ENCODE results near the gene ERI3. TPM values are rescaled to one million over a fixed set of nuclear protein-coding genes. Genes with fewer than 3 reads are reported as not detected.

The ERI3 gene
- total and polyA plus RNA-seq, 2 of the 13 experiments (the other 11 are each of a cell fraction or from before 2014, with no cell fraction given): 35.6 to 35.9 TPM

DNA sequence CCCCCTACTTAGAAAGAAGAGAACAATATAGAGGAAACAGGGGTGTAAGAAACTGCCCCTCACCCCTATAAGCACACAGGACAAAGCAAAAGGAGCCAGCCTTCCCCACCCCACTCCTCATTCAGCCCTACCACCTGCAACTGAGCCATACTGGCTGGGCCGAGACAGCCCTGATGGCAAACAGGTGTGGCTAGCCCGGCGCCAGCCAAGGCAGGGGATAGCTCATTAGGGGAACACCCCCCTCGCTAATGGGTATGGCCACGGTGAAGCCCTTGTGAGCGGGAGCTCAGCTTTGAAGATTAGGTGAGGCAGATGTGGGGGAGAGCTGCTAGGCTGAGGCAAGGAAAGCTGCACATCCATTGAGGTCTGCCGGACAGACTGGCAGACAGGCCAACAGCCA, 65.5 kb downstream of the ERI3 start:
- H3K4me2 ChIP-seq (ENCODE audit: low read depth, low read length): no peak overlapping the region
- H3K27ac ChIP-seq (ENCODE audit: extremely low read length, insufficient read depth, low read length): no peak overlapping the region
- ATAC-seq (no peak), FAIRE-seq (no peak), DNase-seq (ENCODE audit: low spot score) (no peak)
- peaks cover 14% of the 10 kb centered on the region for H3K4me1 ChIP-seq (ENCODE audit: insufficient read depth, low read length)
- no peak overlapping the region for H3K9ac ChIP-seq (ENCODE audit: insufficient read depth, low read depth, low read length)
- H3K4me3 ChIP-seq (replicated peaks in 1 of 3; ENCODE audit: insufficient read depth in 1 of 3, low read depth in 2 of 3, low read length in 3 of 3): no peak overlapping the region
- WGBS (ENCODE audit: low lambda C conversion rate): 91% methylated on average over 6 of the region's 7 CpGs
- intact Hi-C loops (cut with micrococcal nuclease; ENCODE audit: unreplicated experiment) (no loop called here), in situ Hi-C loops (cut with HindIII; ENCODE audit: extremely low pct_ligation_motif_present, low pct_unique_long_range_greater_than_20kb) (no loop called here)
- H3K9me3 ChIP-seq (ENCODE audit: low read length): no peaks in the 10 kb centered on the region
- H3K36me3 ChIP-seq (replicated peaks in 1 of 2; ENCODE audit: control insufficient read depth in 1 of 2, insufficient read depth in 2 of 2, low read length in 2 of 2): peaks cover 5 to 24% of the 10 kb centered on the region in 2 experiments; a peak in 4 of 5 replicates
- TF ChIP-seq ZFYVE20 (CRISPR knock-in tag; IDR thresholded peaks at IDR 0.05; ENCODE audit: borderline replicate concordance, low read depth): no peak
- no peak for TF ChIP-seq JUND (CRISPR knock-in tag; IDR thresholded peaks at IDR 0.05)
- TF ChIP-seq ZSCAN20 (CRISPR knock-in tag; IDR thresholded peaks at IDR 0.05; ENCODE audit: borderline replicate concordance): no peak
- TF ChIP-seq, protein P1, sequence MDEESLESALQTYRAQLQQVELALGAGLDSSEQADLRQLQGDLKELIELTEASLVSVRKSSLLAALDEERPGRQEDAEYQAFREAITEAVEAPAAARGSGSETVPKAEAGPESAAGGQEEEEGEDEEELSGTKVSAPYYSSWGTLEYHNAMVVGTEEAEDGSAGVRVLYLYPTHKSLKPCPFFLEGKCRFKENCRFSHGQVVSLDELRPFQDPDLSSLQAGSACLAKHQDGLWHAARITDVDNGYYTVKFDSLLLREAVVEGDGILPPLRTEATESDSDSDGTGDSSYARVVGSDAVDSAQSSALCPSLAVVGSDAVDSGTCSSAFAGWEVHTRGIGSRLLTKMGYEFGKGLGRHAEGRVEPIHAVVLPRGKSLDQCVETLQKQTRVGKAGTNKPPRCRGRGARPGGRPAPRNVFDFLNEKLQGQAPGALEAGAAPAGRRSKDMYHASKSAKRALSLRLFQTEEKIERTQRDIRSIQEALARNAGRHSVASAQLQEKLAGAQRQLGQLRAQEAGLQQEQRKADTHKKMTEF (CRISPR knock-in tag; IDR thresholded peaks at IDR 0.05): no peak
- TF ChIP-seq ZNF121 (CRISPR knock-in tag; IDR thresholded peaks at IDR 0.05): no peak
- TF ChIP-seq, protein P2, sequence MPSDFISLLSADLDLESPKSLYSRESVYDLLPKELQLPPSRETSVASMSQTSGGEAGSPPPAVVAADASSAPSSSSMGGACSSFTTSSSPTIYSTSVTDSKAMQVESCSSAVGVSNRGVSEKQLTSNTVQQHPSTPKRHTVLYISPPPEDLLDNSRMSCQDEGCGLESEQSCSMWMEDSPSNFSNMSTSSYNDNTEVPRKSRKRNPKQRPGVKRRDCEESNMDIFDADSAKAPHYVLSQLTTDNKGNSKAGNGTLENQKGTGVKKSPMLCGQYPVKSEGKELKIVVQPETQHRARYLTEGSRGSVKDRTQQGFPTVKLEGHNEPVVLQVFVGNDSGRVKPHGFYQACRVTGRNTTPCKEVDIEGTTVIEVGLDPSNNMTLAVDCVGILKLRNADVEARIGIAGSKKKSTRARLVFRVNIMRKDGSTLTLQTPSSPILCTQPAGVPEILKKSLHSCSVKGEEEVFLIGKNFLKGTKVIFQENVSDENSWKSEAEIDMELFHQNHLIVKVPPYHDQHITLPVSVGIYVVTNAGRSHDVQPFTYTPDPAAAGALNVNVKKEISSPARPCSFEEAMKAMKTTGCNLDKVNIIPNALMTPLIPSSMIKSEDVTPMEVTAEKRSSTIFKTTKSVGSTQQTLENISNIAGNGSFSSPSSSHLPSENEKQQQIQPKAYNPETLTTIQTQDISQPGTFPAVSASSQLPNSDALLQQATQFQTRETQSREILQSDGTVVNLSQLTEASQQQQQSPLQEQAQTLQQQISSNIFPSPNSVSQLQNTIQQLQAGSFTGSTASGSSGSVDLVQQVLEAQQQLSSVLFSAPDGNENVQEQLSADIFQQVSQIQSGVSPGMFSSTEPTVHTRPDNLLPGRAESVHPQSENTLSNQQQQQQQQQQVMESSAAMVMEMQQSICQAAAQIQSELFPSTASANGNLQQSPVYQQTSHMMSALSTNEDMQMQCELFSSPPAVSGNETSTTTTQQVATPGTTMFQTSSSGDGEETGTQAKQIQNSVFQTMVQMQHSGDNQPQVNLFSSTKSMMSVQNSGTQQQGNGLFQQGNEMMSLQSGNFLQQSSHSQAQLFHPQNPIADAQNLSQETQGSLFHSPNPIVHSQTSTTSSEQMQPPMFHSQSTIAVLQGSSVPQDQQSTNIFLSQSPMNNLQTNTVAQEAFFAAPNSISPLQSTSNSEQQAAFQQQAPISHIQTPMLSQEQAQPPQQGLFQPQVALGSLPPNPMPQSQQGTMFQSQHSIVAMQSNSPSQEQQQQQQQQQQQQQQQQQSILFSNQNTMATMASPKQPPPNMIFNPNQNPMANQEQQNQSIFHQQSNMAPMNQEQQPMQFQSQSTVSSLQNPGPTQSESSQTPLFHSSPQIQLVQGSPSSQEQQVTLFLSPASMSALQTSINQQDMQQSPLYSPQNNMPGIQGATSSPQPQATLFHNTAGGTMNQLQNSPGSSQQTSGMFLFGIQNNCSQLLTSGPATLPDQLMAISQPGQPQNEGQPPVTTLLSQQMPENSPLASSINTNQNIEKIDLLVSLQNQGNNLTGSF (CRISPR knock-in tag; IDR thresholded peaks at IDR 0.05): no peak
- TF ChIP-seq, protein P3, sequence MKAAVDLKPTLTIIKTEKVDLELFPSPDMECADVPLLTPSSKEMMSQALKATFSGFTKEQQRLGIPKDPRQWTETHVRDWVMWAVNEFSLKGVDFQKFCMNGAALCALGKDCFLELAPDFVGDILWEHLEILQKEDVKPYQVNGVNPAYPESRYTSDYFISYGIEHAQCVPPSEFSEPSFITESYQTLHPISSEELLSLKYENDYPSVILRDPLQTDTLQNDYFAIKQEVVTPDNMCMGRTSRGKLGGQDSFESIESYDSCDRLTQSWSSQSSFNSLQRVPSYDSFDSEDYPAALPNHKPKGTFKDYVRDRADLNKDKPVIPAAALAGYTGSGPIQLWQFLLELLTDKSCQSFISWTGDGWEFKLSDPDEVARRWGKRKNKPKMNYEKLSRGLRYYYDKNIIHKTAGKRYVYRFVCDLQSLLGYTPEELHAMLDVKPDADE (CRISPR knock-in tag; IDR thresholded peaks at IDR 0.05): no peak
- TF ChIP-seq HHEX (CRISPR knock-in tag; IDR thresholded peaks at IDR 0.05): no peak
- no peak for TF ChIP-seq NFYC (CRISPR knock-in tag; IDR thresholded peaks at IDR 0.05)
- no TSS peak for BruUV-seq (replicated peaks)
- H3K27me3 ChIP-seq (ENCODE audit: control insufficient read depth in 1 of 2, insufficient read depth in 2 of 2, low read length in 2 of 2): no peaks in the 10 kb centered on the region
- no peaks in the 10 kb centered on the region for H4K20me1 ChIP-seq (ENCODE audit: insufficient read depth, low read length)
- no peaks in the 10 kb centered on the region for H3K79me2 ChIP-seq (ENCODE audit: insufficient read depth, low read length)
- CTCF ChIA-PET (ENCODE audit: low intra/inter-chr PET ratio, low total read pairs): no interaction called here
- no peak overlapping the region for H2AFZ ChIP-seq (ENCODE audit: low read length)
- POLR2A ChIA-PET: interaction anchor here (0.7 kb wide), 1 partner anchor 71 kb away, joined by 3 read pairs; no protein-coding TSS in a partner anchor
